NCI-H187 (cell line): Measurements from ENCODE around the gene CPT1A.

ENCODE experiments used
- DNase-seq, 2 experiments: peaks; one replicate each; lab custom pipeline; 2025; lab: John Stamatoyannopoulos, UW

CPT1A gene

GRCh38 chr11:68756171-68756766, 85.4 kb downstream of the CPT1A start:
- DNase-seq = no peak

DNA sequence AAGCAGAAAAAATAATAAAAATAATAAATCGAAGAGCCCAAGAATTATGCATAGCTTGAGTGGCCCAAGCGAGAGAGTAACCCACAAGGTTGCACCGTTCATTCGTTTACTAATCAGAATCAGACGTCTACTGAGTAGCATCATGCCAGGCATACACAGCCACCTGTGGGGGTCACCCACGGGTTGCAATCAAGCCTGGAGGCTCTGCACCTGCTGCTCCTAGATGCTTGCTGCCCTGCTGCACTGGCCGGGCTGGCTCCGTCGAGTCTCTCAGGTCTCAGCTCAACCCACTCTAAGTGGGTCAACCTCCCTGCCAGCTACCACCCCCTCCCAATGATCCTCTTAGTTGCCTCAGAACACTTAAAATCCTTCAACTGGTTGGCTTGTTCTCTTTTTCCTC, 88.4 kb downstream of the CPT1A start:
- no peak for DNase-seq

GRCh38 chr11:68751331-68751856, 90.3 kb downstream of the CPT1A start, which contains the start of gene TESMIN:
Gene TESMIN, minus strand, starts transcription at chr11:68751520. Its CDS starts 860 bp downstream, at chr11:68750660.
- DNase-seq = peak; percentile 53 to 86

- no peak for DNase-seq
These were observed 90.8 kb downstream of the CPT1A start for GRCh38 chr11:68751004-68751325.

DNA sequence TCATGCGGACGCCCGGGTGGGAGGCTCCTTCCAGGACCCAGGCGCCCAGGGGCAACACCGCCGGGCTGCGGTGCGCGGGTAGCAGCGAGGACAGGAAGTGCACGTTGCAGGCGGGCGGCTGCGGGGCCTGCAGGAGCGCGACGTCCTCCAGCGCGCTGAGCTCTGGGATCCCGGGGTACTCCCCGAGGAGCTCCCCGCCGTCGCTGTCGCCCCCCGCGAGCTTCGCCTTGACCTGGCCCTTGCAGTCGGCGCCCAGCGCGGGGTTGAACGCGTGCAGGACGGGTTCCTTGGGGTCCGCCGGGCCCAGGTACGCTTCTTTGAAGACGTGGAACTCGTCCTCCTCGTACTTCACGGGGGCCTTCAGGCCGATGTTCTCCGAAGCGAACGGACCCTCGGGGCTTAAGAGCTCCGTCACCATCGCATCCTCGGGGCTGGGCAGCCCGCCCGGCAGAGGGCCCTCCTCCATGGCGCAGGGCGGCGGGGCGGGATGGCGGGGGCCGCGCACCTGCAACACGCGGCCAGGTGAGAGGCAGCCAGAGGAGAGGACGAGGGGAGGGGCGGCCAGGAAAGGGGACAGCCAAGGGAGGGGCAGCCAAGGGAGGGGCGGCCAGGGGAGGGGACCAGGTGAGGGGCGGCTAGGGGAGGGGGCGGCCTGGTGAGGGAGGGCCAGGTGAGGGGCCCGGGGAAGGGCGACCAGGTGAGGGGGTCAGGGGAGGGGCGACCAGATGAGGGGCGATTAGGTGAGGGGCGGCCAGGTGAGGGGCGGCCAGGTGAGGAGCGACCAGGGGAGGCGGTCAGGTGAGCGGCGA, 91.3 kb downstream of the CPT1A start:
- DNase-seq = no peak

- no peak for DNase-seq
These were observed 92.2 kb downstream of the CPT1A start for GRCh38 chr11:68749229-68750123.

- DNase-seq = no peak
These were observed 93.7 kb downstream of the CPT1A start for GRCh38 chr11:68748061-68748460.

DNA sequence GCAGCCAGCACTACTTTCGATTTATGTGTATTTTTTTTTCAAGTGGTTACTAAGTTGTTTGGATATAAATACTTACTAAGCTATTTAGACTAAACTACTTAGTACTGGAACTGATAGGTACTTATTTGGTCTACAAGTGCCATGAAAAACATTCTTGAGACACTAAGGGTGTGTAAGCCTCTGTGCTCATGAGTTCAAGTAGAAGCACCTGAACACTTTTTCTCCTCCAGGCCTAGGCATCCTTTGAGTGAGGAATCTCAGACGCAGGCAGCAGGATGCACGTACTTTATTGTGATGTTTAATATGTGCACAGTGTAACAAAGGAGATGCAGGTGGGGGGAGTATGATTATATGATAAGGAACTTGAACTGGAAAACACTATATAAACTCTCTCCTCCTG, 98.2 kb downstream of the CPT1A start:
- no peak for DNase-seq

DNA sequence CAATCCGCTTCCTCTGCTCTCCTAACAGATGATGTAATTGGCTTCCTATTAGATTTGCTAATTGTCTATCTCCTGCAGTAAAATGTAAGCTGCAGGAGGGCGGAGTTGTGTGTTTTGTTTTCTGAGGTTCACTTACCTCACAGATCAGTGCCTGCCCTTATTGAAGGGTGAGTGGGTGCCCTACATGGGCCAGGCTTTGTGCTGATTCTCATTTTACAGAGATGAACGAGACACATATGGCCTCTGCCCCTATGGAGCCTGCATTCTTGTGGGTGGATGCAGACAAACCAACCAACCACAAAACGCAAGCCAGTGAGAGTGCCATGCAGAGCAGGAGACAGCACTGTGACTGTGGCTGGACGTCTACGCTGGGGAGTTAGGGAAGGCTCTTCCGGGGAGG, 100.3 kb downstream of the CPT1A start:
- DNase-seq = no peak

DNA sequence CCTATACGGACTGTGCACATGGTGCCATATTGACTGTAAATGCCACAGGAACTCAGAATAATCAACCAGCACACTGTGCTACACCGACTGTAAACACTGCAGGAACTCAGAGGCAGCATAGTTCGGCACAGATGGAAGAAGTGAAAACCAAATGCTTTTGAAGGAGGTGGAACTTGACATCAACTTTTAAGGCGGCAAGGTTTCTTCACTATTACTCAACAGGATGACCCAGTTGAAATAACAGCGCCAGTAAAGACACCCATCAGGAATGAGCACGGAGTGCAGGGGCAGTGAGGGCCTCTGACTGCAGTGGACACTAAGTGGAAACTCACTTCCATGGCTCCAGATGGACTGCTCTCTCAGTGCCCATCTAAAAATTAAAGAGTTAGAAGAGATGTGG, 106.1 kb downstream of the CPT1A start:
- DNase-seq = no peak

DNA sequence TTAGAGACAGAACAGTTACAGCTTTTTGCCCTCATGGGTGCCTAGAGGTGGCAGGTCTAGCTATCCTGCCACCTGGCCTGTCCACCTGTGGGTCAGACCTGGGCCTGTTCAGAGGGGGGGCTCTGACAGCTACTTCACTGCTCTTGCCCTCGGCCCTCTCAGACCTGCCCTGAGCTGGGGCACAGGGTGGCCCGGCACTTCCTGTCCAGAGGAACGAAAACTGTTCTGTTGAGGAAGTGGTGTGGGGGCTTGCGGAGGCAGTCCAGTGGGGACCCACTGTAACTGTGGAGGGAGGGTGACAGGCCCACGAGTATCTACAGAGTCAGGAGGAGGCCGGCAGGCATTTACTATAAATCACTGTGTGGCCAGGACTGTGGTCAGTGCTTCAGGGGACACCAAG, 106.6 kb downstream of the CPT1A start:
- DNase-seq = no peak

DNA sequence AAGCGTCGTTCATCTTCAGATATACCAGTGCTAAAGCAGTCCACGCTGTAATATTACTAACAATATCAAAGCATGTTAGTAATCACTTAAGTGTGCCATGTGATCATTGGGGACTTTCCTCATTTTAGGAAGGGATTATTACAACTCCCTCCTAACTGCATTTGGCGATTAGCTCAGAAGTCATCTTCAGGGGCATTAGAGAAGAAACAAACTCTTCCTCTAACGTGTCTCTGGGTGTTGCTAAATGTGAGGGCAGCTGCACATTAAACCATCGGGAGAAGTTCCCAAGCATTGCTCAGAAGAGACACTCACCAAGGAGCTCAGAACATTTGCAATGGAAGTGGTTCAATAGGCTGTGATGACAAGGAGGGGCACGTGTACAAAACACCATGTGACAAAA, 107.6 kb downstream of the CPT1A start:
- no peak for DNase-seq

- DNase-seq = no peak
These were observed 113.9 kb downstream of the CPT1A start for GRCh38 chr11:68727783-68728182.

GRCh38 chr11:68724293-68724692, 117.4 kb downstream of the CPT1A start:
- DNase-seq = no peak

DNA sequence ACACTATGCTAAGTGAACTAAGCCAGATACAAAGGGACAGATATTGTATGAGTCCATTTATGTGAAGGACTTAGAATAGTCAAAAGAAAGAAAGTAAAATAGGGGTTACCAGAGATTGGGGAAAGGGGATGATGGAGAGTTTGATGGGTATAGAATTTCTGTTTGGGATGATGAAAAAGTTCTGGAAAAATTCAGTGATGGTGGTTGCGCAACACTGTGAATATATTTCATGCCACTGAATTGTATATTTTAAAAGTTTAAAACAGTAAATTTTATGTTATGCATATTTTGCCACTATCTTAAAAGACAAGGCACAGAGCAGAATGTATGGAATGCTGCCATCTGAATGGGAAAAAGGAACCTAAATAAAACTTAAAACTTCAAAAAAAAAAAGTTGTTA, 119.6 kb downstream of the CPT1A start:
- no peak for DNase-seq

DNA sequence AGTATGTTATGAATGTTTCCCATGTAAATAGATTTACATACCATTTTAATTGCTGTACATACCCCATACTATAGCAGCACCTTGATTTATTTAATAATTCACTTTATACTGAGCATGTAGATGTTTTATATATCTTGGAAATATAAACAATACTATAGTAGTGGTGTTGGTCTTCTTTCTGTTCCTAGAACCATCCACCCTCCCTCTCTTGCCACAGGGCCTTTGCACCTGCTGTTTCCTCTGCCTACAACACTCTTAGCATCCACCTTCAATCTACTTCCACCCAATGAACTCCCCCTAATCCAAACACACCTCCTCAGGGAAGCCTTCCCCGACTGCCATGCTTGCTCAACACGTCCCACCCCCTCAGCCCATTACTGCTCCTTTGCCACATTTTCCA, 120.6 kb downstream of the CPT1A start:
- no peak for DNase-seq

DNA sequence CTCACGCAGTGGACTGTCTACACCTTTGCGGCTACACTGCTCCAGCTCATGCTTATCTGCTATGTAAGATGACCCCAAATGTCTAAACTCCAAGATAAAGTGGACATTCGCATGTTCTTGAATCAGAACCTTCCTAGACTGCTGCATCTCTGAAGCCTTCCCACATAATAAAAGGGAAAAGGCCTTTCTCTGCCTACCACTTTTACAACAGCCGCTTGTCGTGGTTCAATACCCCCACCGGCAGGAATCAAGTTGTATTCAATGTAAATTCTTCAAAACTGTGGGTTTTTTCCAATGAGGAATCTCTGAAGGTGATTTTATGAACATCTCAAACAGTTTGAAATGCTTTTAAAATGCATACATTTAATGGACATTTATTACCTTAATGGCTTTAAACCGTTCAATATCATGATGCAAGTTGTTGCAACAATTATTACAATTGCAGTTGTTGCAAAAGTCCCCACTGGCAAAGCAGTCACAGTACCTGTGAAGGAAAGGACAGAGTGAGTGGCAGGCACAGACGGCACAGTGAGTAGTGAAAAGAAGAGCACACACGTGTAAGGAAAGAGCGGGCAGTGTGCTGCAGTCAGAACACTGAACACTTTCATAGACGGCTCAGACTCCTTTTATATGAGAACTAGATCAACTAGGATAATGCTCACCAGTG, 126.1 kb downstream of the CPT1A start:
- no peak for DNase-seq

GRCh38 chr11:68714060-68714856, 127.5 kb downstream of the CPT1A start:
- DNase-seq = no peak

- no peak for DNase-seq
These were observed 130.6 kb downstream of the CPT1A start for GRCh38 chr11:68711114-68711513.

DNA sequence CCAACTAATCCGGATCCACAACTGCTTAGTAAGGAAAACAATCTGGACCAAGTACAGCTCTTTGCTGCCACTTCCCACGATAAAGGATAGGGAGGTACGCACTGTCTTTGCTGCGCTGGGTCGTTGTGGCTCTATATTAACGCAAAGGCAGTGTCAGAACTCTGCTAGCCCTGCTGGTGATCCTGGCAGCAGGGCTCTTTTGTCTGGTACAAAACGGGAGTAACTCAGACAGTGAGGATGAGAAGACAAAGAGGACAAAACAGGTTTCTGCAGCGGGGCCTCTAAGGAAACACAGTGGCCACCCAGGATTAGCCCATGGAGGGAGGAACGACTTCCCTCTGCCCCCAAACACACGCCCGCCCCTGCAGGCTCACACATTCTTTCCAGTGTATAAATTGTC, 131.3 kb downstream of the CPT1A start:
- DNase-seq = no peak

DNA sequence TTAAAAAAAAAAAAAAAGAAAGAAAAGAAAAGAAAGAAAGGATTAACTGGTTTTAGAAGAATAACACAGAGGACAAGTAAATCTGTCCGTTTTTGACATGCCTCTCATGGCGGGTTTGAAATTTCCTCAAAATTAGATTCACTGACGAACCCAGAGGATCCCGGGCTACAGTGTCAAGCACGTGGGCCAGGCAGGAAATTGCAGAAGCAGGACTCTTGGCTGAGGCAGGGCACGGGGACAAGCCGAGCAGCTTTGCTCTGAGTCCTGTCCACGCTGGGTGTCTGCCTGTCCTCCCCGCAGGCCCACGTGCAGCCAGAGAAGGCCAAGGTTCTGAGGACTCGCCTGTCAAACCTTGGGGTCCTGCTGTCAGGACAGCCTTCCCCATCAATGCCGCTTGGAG, 132.7 kb downstream of the CPT1A start:
- no peak for DNase-seq
